Fibroblast of gingiva (primary cell): ENCODE data around the gene CERS6.

Source experiments
- DNase-seq: peaks from one replicate; pipeline ENCODE4 v3.0.0-alpha.2; 2011; ENCODE audit warnings: low read depth

CERS6 gene

GRCh38 chr2:168602846-168603401 lies 146.9 kb downstream of the CERS6 start:
- DNase-seq: no peak

GRCh38 chr2:168603439-168603961 lies 147.4 kb downstream of the CERS6 start:
- peak; percentile 25 for DNase-seq

- DNase-seq: peak; percentile 9
These were observed 148.2 kb downstream of the CERS6 start for GRCh38 chr2:168604252-168604651.

- peak; percentile 57 for DNase-seq
These were observed 151.9 kb downstream of the CERS6 start for GRCh38 chr2:168607992-168608391.

GRCh38 chr2:168608796-168609195 lies 152.7 kb downstream of the CERS6 start:
- DNase-seq: no peak

- no peak for DNase-seq
These were observed 155.0 kb downstream of the CERS6 start for GRCh38 chr2:168611091-168611490.

GRCh38 chr2:168611896-168612650 lies 156.0 kb downstream of the CERS6 start:
- DNase-seq: no peak

- no peak for DNase-seq
These were observed 156.6 kb downstream of the CERS6 start for GRCh38 chr2:168612719-168613118.

- no peak for DNase-seq
These were observed 157.5 kb downstream of the CERS6 start for GRCh38 chr2:168613551-168613950.

- DNase-seq: no peak
These were observed 158.3 kb downstream of the CERS6 start for GRCh38 chr2:168614172-168615018.

- no peak for DNase-seq
These were observed 164.5 kb downstream of the CERS6 start for GRCh38 chr2:168620554-168620953.

GRCh38 chr2:168622559-168622958 lies 166.5 kb downstream of the CERS6 start:
- no peak for DNase-seq

- no peak for DNase-seq
These were observed 168.0 kb downstream of the CERS6 start for GRCh38 chr2:168624028-168624427.

- DNase-seq: no peak
These were observed 170.0 kb downstream of the CERS6 start for GRCh38 chr2:168626096-168626495.

- DNase-seq: no peak
These were observed 170.6 kb downstream of the CERS6 start for GRCh38 chr2:168626647-168627046.

- peak; percentile 36 for DNase-seq
These were observed 176.6 kb downstream of the CERS6 start for GRCh38 chr2:168632709-168633121.

- peak; percentile 20 for DNase-seq
These were observed 177.1 kb downstream of the CERS6 start for GRCh38 chr2:168633200-168633599.

GRCh38 chr2:168633895-168634294 lies 177.8 kb downstream of the CERS6 start:
- DNase-seq: no peak

- DNase-seq: peak; percentile 46
These were observed 179.0 kb downstream of the CERS6 start for GRCh38 chr2:168635065-168635577.

GRCh38 chr2:168639018-168639417 lies 182.9 kb downstream of the CERS6 start:
- DNase-seq: no peak

GRCh38 chr2:168639441-168639898 lies 183.4 kb downstream of the CERS6 start:
- peak; percentile 43 for DNase-seq

- DNase-seq: no peak
These were observed 184.0 kb downstream of the CERS6 start for GRCh38 chr2:168640039-168640438.
